Measurements from ENCODE around the gene SNX8. TPM values are rescaled to one million over a fixed set of nuclear protein-coding genes. Genes with fewer than 3 reads are reported as not detected.

The SNX8 gene
- total and polyA plus RNA-seq, 8 donors, result 7.1 to 16.1 (median 11.7) TPM

DNA sequence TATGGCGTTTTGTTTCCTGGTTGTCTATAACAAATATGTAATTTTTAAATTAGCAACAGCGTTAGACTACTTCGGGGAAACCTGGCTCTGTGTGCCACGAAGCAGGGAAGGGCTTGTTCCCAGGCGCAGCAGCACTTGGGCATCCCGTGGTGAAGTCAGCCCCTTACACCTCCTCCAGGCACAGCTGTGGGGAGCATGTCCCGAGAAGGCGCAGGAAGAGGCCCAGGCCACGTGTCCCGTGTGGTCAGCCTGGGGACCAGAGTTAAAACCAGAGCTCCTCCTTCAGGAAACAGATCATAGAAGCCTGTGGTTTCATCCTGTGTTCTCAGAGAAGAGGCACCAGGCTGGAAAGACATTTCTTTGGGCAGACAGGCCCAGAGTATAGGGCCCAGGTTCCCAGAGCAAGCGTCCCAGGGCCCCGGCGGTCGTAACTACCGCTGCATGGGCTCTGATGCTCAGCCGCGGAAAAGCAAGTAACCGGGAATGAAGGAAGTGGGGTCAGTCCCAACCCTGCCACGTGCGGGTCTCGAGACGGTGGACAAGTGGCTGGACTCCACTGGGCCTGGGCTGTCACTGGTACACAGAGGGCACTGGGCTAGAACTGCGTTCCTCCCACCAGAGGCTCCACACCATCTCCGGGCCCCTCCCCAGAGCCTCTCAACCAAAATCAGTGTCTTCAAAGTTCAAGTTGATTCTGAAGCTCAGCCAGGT is 65.1 kb downstream of the SNX8 start:
- Histone ChIP-seq H3K36me3 (no peaks in the 10 kb centered on the region), H3K9me3 (no peaks in the 10 kb centered on the region), H3K4me1 (no peaks in the 10 kb centered on the region), H3K27ac (peak overlapping the region in 2 of 4 donors; percentile 33 to 39), H3K4me3 (no peak overlapping the region), H3K27me3 (no peaks in the 10 kb centered on the region)
- FAIRE-seq (no peak), DNase-seq (peak in 1 of 6 donors; percentile 56), ATAC-seq (peak in 3 of 4 donors; percentile 41 to 85 (median 75))
- 53 to 60% methylated on average over 24 of the region's 24 CpGs for WGBS, 2 donors
- TF ChIP-seq, protein P1, sequence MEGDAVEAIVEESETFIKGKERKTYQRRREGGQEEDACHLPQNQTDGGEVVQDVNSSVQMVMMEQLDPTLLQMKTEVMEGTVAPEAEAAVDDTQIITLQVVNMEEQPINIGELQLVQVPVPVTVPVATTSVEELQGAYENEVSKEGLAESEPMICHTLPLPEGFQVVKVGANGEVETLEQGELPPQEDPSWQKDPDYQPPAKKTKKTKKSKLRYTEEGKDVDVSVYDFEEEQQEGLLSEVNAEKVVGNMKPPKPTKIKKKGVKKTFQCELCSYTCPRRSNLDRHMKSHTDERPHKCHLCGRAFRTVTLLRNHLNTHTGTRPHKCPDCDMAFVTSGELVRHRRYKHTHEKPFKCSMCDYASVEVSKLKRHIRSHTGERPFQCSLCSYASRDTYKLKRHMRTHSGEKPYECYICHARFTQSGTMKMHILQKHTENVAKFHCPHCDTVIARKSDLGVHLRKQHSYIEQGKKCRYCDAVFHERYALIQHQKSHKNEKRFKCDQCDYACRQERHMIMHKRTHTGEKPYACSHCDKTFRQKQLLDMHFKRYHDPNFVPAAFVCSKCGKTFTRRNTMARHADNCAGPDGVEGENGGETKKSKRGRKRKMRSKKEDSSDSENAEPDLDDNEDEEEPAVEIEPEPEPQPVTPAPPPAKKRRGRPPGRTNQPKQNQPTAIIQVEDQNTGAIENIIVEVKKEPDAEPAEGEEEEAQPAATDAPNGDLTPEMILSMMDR (IDR thresholded peaks at IDR 0.05), result no peak
- intact Hi-C loops (cut with DNase I), result no loop called here

DNA sequence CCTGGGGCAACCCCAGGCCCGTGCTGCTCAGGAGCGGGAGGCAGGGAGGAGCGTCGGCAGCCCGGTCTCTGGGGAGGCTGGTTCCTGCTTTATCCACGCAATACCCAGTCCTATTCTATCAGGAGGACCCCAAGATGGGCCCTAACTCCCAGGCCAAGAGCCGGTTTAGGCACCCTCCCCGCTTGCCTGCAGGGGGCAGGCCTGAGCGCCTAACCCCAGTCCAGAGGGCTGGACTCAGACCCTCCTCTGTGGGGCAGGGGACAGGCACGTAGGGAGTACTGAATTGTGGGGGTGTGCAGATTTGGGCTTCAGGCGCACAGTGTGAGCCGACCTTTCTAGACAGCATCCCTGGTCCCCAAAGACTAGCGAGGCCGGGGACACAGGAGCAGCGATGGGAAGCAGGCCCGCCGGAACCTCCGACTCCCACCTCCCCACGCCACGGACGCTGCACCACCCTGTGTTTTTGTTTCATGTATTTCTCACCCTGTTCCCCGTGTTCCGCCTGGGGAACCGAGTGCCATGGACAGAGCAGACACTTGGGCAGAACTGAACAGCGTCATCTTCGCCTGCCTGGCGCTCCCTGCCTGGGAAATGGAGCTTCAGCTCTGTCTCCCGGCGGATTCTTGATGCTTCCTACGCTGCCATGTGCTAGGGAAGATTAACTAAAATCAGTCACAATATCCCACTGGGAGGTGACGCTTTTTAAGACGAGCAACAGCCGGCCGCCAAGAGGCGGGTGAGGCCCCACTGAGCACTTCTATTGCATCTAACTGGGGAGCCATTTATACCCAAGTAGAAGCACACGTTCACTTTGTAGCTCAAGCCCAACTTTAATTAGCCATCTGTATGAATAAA is 66.9 kb downstream of the SNX8 start:
- peak in 1 of 6 donors; percentile 51 for DNase-seq
- no peak for FAIRE-seq
- no peaks in the 10 kb centered on the region for H3K36me3 ChIP-seq
- TF ChIP-seq, protein P1 (IDR thresholded peaks at IDR 0.05), result peak in 2 of 4 donors; percentile 40 to 48
- intact Hi-C loops (cut with DNase I), result no loop called here
- no peak overlapping the region for H3K4me3 ChIP-seq
- H3K27me3 ChIP-seq, result no peaks in the 10 kb centered on the region
- H3K27ac ChIP-seq, result no peak overlapping the region
- whole genome bisulfite sequencing, 2 donors, result 59 to 66% methylated on average over 35 of the region's 36 CpGs
- peaks cover 0 to 4% (median 0%) of the 10 kb centered on the region in 3 donors for H3K4me1 ChIP-seq
- ATAC-seq, result peak in 3 of 4 donors; percentile 28 to 43 (median 33)
- H3K9me3 ChIP-seq, result no peaks in the 10 kb centered on the region

GRCh38 chr7:2245883-2246675 is 68.2 kb downstream of the SNX8 start:
- intact Hi-C loops (cut with DNase I), result no loop called here
- TF ChIP-seq, protein P1 (IDR thresholded peaks at IDR 0.05), result no peak
- Histone ChIP-seq H3K9me3 (no peaks in the 10 kb centered on the region), H3K4me1 (peaks cover 0 to 7% (median 2%) of the 10 kb centered on the region in 3 donors), H3K4me3 (no peak overlapping the region), H3K36me3 (no peaks in the 10 kb centered on the region), H3K27me3 (no peaks in the 10 kb centered on the region), H3K27ac (no peak overlapping the region)
- FAIRE-seq (no peak), ATAC-seq (no peak), DNase-seq (peak in 1 of 6 donors; percentile 65)
- 74 to 81% methylated on average over 22 of the region's 22 CpGs for WGBS, 2 donors

- TF ChIP-seq, protein P1 (IDR thresholded peaks at IDR 0.05), result no peak
- H3K27ac ChIP-seq, result no peak overlapping the region
- DNase-seq, result peak in 1 of 6 donors; percentile 52
- H3K4me3 ChIP-seq, result no peak overlapping the region
- intact Hi-C loops (cut with DNase I), result no loop called here
- no peak for FAIRE-seq
- no peaks in the 10 kb centered on the region for H3K36me3 ChIP-seq
- 77 to 82% methylated on average over 25 of the region's 25 CpGs for WGBS, 2 donors
- no peaks in the 10 kb centered on the region for H3K27me3 ChIP-seq
- H3K4me1 ChIP-seq, result peaks cover 0 to 10% (median 7%) of the 10 kb centered on the region in 3 donors
- ATAC-seq, result no peak
- H3K9me3 ChIP-seq, result no peaks in the 10 kb centered on the region
These were observed 69.7 kb downstream of the SNX8 start for GRCh38 chr7:2244404-2244995.
